AG04449 (cell line): ENCODE measurements around the gene CEP20.
"Not testable (repeated sequence)": the region's sequence is repeated elsewhere in the genome, so short reads cannot be mapped to it uniquely, and the experiment has no call there.

Source experiments
- CTCF ChIA-PET: fragments of 350-600 bp; formaldehyde crosslinking; extraction: SDS; loops from one replicate; lab custom pipeline; 2021; ENCODE audit warnings: antibody characterized with exemption; lab: Yijun Ruan, JAX
- POLR2A ChIA-PET: fragments of 400-600, 350-600 bp; formaldehyde crosslinking; extraction: SDS; loops from one replicate; lab custom pipeline; 2020; ENCODE audit warnings: antibody characterized with exemption, inconsistent platforms; lab: Yijun Ruan, JAX
- DNase-seq: peaks from one replicate; pipeline ENCODE4 v3.0.0-alpha.2; 2010; ENCODE audit warnings: low read depth, low spot score
- H3K4me3 ChIP-seq: 2 replicates; pipeline ENCODE4 v1.5.1; 2011; ENCODE audit warnings: low read depth, mild to moderate bottlenecking, control low read depth, low read length
- CTCF ChIP-seq: IDR thresholded peaks from one replicate; pipeline ENCODE4 v1.5.1; 2011; ENCODE audit warnings: mild to moderate bottlenecking, moderate library complexity, low read length, control low read depth, inconsistent platforms; ENCODE audit not compliant: insufficient read depth; ENCODE audit errors: missing control alignments

The CEP20 gene

GRCh38 chr16:15849209-15849981, 39.0 kb downstream of the CEP20 start:
- ChIA-PET POLR2A (no interaction called here), CTCF (interaction anchor here (5.0 kb wide), 1 partner anchor 27 kb away, joined by 27 read pairs; no protein-coding TSS in a partner anchor)
- no peak for TF ChIP-seq CTCF
- H3K4me3 ChIP-seq, result no peak overlapping the region
- DNase-seq, result no peak

GRCh38 chr16:15847611-15848175, 40.7 kb downstream of the CEP20 start:
- POLR2A ChIA-PET, result no interaction called here
- H3K4me3 ChIP-seq, result no peak overlapping the region
- DNase-seq, result no peak
- TF ChIP-seq CTCF, result no peak
- CTCF ChIA-PET, result interaction anchor here (0.8 to 5.0 kb wide), 2 partner anchors 26 to 77 kb away, joined by 4 to 27 read pairs; no protein-coding TSS in a partner anchor

GRCh38 chr16:15846510-15846909, 41.9 kb downstream of the CEP20 start:
- no peak for TF ChIP-seq CTCF
- no peak for DNase-seq
- ChIA-PET CTCF (interaction anchor here (5.0 kb wide), 1 partner anchor 24 kb away, joined by 27 read pairs; no protein-coding TSS in a partner anchor), POLR2A (no interaction called here)
- H3K4me3 ChIP-seq, result no peak overlapping the region

- no peak for TF ChIP-seq CTCF
- ChIA-PET POLR2A (no interaction called here), CTCF (interaction anchor here (0.6 to 5.0 kb wide), 2 partner anchors 22 to 113 kb away, joined by 3 to 25 read pairs; no protein-coding TSS in a partner anchor)
- H3K4me3 ChIP-seq, result no peak overlapping the region
- DNase-seq, result no peak
Observed at GRCh38 chr16:15843635-15844279, 44.6 kb downstream of the CEP20 start.

GRCh38 chr16:15839204-15839603, 49.2 kb downstream of the CEP20 start:
- CTCF ChIA-PET, DNase-seq, H3K4me3 ChIP-seq, POLR2A ChIA-PET: not testable (repeated sequence)

- no peak for TF ChIP-seq CTCF
- ChIA-PET POLR2A (no interaction called here), CTCF (no interaction called here)
- H3K4me3 ChIP-seq, result no peak overlapping the region
- DNase-seq, result no peak
Observed at GRCh38 chr16:15837761-15838160, 50.6 kb downstream of the CEP20 start.
